ENCODE results near the gene CYP4A22.
A peak's percentile ranks its signal among the peaks of the same experiment; 100 is the strongest.
"Not testable (repeated sequence)": the region's sequence is repeated elsewhere in the genome, so short reads cannot be mapped to it uniquely, and the experiment has no call there.

The CYP4A22 gene

GRCh38 chr1:47113178-47113577 is 24.1 kb upstream of the CYP4A22 start:
- POLR2A ChIA-PET, result no interaction called here
- no peaks in the 10 kb centered on the region for H3K9me3 ChIP-seq (ENCODE audit: control insufficient read depth, insufficient read depth, low read depth, low read length)
- TF ChIP-seq BCL11A (tag by site-specific recombination; IDR thresholded peaks at IDR 0.05; ENCODE audit: low read depth), result no peak
- no peak for TF ChIP-seq ZEB2 (tag by site-specific recombination; IDR thresholded peaks at IDR 0.05)
- no peak for TF ChIP-seq ZNF768 (tag by site-specific recombination; IDR thresholded peaks at IDR 0.05)
- TF ChIP-seq ZNF211 (tag by site-specific recombination; IDR thresholded peaks at IDR 0.05; ENCODE audit: low read depth), result no peak
- TF ChIP-seq, protein P1, sequence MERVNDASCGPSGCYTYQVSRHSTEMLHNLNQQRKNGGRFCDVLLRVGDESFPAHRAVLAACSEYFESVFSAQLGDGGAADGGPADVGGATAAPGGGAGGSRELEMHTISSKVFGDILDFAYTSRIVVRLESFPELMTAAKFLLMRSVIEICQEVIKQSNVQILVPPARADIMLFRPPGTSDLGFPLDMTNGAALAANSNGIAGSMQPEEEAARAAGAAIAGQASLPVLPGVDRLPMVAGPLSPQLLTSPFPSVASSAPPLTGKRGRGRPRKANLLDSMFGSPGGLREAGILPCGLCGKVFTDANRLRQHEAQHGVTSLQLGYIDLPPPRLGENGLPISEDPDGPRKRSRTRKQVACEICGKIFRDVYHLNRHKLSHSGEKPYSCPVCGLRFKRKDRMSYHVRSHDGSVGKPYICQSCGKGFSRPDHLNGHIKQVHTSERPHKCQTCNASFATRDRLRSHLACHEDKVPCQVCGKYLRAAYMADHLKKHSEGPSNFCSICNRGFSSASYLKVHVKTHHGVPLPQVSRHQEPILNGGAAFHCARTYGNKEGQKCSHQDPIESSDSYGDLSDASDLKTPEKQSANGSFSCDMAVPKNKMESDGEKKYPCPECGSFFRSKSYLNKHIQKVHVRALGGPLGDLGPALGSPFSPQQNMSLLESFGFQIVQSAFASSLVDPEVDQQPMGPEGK (tag by site-specific recombination; IDR thresholded peaks at IDR 0.05), result no peak
- TF ChIP-seq ZNF549 (tag by site-specific recombination; IDR thresholded peaks at IDR 0.05), result no peak
- no peaks in the 10 kb centered on the region for H3K4me1 ChIP-seq (ENCODE audit: control insufficient read depth, insufficient read depth, low read length)
- H3K27ac ChIP-seq (ENCODE audit: extremely low read depth, low read depth, low read length), result no peak overlapping the region
- H3K4me3 ChIP-seq (ENCODE audit: low read depth, low read length), result no peak overlapping the region
- CTCF ChIA-PET, result no interaction called here
- H3K36me3 ChIP-seq (ENCODE audit: control insufficient read depth in 2 of 2, insufficient read depth in 1 of 2, low read length in 2 of 2), result no peaks in the 10 kb centered on the region

DNA sequence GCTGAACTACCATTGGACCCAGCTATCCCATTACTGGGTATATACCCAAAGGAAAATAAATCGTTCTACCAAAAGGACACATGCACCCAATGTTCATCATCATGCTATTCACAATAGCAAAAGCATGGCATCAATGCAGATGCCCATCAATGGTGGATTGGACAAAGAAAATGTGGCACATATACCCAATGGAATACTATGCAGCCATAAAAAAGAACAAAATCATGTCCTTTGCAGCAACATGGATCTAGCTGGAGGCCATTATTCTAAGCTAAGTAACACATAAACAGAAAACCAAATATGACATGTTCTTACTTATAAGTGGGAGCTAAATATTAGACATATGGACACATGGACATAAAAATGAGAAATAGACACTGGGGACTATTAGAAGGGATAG is 16.2 kb upstream of the CYP4A22 start:
- H3K4me1 ChIP-seq (ENCODE audit: control insufficient read depth, insufficient read depth, low read length); H3K27ac ChIP-seq (ENCODE audit: extremely low read depth, low read depth, low read length); POLR2A ChIA-PET; H3K9me3 ChIP-seq (ENCODE audit: control insufficient read depth, insufficient read depth, low read depth, low read length); H3K36me3 ChIP-seq (ENCODE audit: control insufficient read depth in 2 of 2, insufficient read depth in 1 of 2, low read length in 2 of 2); H3K4me3 ChIP-seq (ENCODE audit: low read depth, low read length): not testable (repeated sequence)
- peak; percentile 73 for TF ChIP-seq ZNF146 (tag by site-specific recombination; IDR thresholded peaks at IDR 0.05)
- CTCF ChIA-PET, result interaction anchor here (0.6 to 0.8 kb wide), 2 partner anchors 243 to 464 kb away, joined by 3 to 4 read pairs; no protein-coding TSS in a partner anchor

GRCh38 chr1:47124834-47125233 is 12.4 kb upstream of the CYP4A22 start:
- H3K4me1 ChIP-seq (ENCODE audit: control insufficient read depth, insufficient read depth, low read length); POLR2A ChIA-PET; H3K36me3 ChIP-seq (ENCODE audit: control insufficient read depth in 2 of 2, insufficient read depth in 1 of 2, low read length in 2 of 2); H3K9me3 ChIP-seq (ENCODE audit: control insufficient read depth, insufficient read depth, low read depth, low read length); H3K4me3 ChIP-seq (ENCODE audit: low read depth, low read length); H3K27ac ChIP-seq (ENCODE audit: extremely low read depth, low read depth, low read length); CTCF ChIA-PET: not testable (repeated sequence)

DNA sequence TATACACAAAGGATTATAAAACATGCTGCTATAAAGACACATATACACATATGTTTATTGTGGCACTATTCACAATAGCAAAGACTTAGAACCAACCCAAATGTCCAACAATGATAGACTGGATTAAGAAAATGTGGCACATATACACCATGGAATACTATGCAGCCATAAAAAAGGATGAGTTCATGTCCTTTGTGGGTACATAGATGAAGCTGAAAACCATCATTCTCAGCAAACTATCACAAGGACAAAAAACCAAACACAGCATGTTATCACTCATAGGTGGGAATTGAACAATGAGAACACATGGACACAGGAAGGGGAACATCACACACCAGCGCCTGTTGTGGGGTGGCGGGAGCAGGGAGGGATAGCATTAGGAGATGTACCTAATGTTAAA is 10.2 kb upstream of the CYP4A22 start:
- CTCF ChIA-PET, result interaction anchor here (0.9 to 1.5 kb wide), 2 partner anchors 49 to 402 kb away, joined by 3 to 4 read pairs; no protein-coding TSS in a partner anchor
- H3K27ac ChIP-seq (ENCODE audit: extremely low read depth, low read depth, low read length); H3K9me3 ChIP-seq (ENCODE audit: control insufficient read depth, insufficient read depth, low read depth, low read length); H3K4me3 ChIP-seq (ENCODE audit: low read depth, low read length); POLR2A ChIA-PET; H3K4me1 ChIP-seq (ENCODE audit: control insufficient read depth, insufficient read depth, low read length); H3K36me3 ChIP-seq (ENCODE audit: control insufficient read depth in 2 of 2, insufficient read depth in 1 of 2, low read length in 2 of 2): not testable (repeated sequence)
- peak; percentile 88 for TF ChIP-seq ZNF146 (tag by site-specific recombination; IDR thresholded peaks at IDR 0.05)

DNA sequence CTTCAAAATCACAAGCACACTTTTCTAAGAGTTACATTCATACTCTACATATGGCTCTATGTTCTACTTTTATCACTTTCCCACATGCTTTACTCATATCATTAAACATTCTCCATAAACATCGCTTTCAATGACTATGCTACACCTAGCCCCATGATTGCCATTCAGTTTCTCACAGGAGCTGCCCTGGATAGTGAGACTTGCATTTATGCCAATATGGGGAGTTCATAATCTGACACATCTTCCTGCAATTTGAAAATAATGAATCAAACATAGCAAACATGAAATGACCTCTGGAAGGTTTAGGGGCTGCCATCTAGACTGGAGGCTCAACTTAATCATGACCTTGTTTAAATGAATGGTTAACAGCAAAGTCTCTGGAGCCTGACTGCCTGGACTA is 9.0 kb upstream of the CYP4A22 start:
- H3K9me3 ChIP-seq (ENCODE audit: control insufficient read depth, insufficient read depth, low read depth, low read length), result no peaks in the 10 kb centered on the region
- CTCF ChIA-PET, result interaction anchor here (1.5 kb wide), 1 partner anchor 47 kb away, joined by 4 read pairs; no protein-coding TSS in a partner anchor
- H3K4me1 ChIP-seq (ENCODE audit: control insufficient read depth, insufficient read depth, low read length), result no peaks in the 10 kb centered on the region
- no peaks in the 10 kb centered on the region for H3K36me3 ChIP-seq (ENCODE audit: control insufficient read depth in 2 of 2, insufficient read depth in 1 of 2, low read length in 2 of 2)
- H3K27ac ChIP-seq (ENCODE audit: extremely low read depth, low read depth, low read length), result no peak overlapping the region
- POLR2A ChIA-PET, result no interaction called here
- no peak overlapping the region for H3K4me3 ChIP-seq (ENCODE audit: low read depth, low read length)
- TF ChIP-seq HOXC10 (CRISPR knock-in tag; IDR thresholded peaks at IDR 0.05) (no peak), ZFP3 (tag by site-specific recombination; IDR thresholded peaks at IDR 0.05; ENCODE audit: low read depth) (no peak), ZNF24 (tag by site-specific recombination; IDR thresholded peaks at IDR 0.05) (no peak), ZNF48 (tag by site-specific recombination; IDR thresholded peaks at IDR 0.05) (no peak), ZNF707 (tag by site-specific recombination; IDR thresholded peaks at IDR 0.05) (no peak), ZNF133 (tag by site-specific recombination; IDR thresholded peaks at IDR 0.05) (no peak), ZNF530 (tag by site-specific recombination; IDR thresholded peaks at IDR 0.05; ENCODE audit: low read depth) (no peak), ZNF623 (tag by site-specific recombination; IDR thresholded peaks at IDR 0.05) (no peak), ZNF221 (tag by site-specific recombination; IDR thresholded peaks at IDR 0.05; ENCODE audit: borderline replicate concordance) (no peak), KLF7 (tag by site-specific recombination; IDR thresholded peaks at IDR 0.05; ENCODE audit: borderline replicate concordance) (no peak), ZEB2 (tag by site-specific recombination; IDR thresholded peaks at IDR 0.05) (no peak), ZNF223 (tag by site-specific recombination; IDR thresholded peaks at IDR 0.05) (no peak)
- TF ChIP-seq, protein P2, sequence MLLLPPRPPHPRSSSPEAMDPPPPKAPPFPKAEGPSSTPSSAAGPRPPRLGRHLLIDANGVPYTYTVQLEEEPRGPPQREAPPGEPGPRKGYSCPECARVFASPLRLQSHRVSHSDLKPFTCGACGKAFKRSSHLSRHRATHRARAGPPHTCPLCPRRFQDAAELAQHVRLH (tag by site-specific recombination; IDR thresholded peaks at IDR 0.05), result no peak
